HPDE6-E6E7 (cell line): Measurements from ENCODE around the gene USP6.
"Not testable (repeated sequence)": the region's sequence is repeated elsewhere in the genome, so short reads cannot be mapped to it uniquely, and the experiment has no call there.

Source experiments
- DNase-seq: peaks from one replicate; pipeline ENCODE4 v3.0.0; 2011; ENCODE audit warnings: missing footprints; ENCODE audit errors: extremely low spot score

The USP6 gene

GRCh38 chr17:5135726-5136579 lies 20.1 kb downstream of the USP6 start:
- no peak for DNase-seq

GRCh38 chr17:5136580-5137412 lies 21.0 kb downstream of the USP6 start:
- DNase-seq = not testable (repeated sequence)

DNA sequence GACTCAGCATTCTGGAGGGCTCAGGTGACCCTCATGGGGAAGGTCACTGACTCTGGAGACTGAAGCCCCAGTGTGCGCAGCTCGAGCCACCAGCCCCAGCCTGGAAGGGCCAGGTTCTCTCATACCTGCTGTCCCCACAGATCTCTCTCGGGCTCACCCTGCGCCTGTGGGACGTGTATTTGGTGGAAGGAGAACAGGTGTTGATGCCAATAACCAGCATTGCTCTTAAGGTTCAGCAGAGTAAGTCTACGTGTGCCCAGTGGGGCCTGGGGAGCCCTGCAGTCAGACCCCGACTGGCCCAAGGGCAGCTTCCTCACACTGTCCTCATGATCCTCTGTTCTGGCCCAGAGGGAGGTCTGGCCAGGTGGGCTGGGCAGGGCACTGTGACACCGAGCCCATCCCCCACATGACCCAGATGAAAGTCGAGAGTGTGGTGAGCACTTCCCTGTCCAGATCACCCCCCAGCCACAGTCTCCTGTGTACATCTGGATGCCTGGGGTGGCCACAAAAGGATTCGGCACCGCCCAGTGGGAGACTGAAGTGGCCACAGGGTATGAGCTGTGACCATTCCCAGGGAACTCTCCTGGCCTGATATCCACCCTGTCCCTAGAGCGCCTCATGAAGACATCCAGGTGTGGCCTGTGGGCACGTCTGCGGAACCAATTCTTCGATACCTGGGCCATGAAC lies 21.8 kb downstream of the USP6 start:
- DNase-seq = not testable (repeated sequence)

DNA sequence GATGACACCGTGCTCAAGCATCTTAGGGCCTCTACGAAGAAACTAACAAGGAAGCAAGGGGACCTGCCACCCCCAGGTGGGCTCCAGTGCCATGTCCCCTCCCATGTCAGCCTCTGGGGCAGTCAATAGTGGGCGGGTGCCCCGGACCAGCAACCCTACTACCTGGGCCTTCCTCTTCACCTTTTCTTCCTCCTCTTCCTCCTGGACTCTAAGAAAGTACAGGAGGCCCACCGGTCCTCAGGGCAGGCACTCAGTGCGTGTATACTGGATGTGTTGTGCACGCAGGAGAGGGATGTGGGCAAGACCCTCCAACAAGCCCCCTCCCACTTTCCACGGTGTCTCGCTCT lies 22.3 kb downstream of the USP6 start:
- DNase-seq = not testable (repeated sequence)

GRCh38 chr17:5138616-5139457 lies 23.0 kb downstream of the USP6 start:
- no peak for DNase-seq

DNA sequence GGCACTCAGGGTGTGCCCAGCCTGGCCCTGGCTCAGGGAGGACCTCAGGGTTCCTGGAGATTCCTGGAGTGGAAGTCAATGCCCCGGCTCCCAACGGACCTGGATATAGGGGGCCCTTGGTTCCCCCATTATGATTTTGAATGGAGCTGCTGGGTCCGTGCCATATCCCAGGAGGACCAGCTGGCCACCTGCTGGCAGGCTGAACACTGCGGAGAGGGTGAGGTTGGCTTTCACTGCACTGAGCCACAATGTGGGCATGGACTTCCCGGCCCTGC lies 23.6 kb downstream of the USP6 start:
- no peak for DNase-seq

- not testable (repeated sequence) for DNase-seq
Measured at GRCh38 chr17:5142877-5143276, 27.0 kb downstream of the USP6 start.

DNA sequence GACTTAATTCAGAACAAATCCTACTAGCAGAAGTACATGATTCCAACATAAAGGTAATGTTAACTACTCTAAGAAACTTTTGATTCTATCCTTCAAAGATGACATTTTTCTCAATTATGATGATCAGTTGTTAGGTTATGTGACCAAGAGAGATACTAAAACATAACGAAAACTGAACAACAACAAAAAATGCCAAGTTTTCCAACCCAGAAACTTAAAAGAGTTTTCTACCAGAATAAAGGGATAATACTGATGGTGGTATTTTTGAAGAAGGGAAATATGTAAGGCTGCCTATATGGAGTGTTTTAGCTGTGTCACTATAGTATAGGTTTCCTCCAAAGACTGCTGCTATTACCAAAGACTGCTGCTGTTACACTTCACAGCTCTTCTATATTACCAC lies 30.3 kb downstream of the USP6 start:
- DNase-seq = not testable (repeated sequence)

DNA sequence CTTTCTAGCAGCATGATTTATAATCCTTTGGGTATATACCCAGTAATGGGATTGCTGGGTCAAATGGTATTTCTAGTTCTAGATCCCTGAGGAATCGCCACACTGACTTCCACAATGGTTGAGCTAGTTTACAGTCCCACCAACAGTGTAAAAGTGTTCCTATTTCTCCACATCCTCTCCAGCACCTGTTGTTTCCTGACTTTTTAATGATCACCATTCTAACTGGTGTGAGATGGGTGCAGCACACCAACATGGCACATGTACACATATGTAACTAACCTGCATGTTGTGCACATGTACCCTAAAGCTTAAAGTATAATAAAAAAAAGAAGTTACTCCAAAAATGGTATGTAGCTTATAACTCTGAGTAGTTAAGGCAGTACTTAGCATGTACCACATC lies 44.9 kb downstream of the USP6 start:
- DNase-seq = not testable (repeated sequence)

DNA sequence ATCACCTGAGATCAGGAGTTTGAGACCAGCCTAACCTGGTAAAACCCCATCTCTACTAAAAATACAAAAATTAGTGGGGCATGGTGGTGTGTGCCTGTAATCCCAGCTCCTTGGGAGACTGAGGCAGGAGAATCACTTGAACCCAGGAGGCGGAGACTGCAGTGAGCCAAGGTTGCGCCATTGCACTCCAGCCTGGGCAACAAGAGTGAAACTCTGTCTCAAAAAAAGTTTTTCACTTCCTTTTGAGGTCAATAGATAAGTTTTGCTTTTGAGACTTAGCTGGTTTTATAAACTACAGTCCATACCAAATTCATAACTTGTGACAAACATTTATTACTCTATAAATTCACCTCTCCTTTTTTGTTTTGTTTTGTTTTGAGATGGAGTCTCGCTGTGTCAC lies 46.0 kb downstream of the USP6 start:
- not testable (repeated sequence) for DNase-seq

DNA sequence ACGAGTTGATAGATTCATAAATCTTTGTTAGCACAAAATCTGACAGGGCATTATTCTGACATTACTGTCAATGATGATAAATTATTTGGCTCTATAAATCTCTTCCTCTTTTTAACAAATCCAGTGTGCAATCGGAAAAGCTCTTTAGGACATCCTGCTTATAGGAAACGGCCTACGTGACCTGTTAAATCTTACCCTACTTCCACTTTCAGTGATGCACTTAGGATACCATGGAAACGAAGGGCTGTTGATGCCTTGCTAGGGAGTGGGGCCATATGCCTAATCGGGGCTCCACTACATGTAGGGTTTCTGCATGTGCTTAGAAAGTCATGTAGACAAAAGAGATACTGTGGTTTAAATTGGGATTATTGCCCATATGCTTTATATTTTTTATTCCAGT lies 48.6 kb downstream of the USP6 start:
- DNase-seq = no peak

DNA sequence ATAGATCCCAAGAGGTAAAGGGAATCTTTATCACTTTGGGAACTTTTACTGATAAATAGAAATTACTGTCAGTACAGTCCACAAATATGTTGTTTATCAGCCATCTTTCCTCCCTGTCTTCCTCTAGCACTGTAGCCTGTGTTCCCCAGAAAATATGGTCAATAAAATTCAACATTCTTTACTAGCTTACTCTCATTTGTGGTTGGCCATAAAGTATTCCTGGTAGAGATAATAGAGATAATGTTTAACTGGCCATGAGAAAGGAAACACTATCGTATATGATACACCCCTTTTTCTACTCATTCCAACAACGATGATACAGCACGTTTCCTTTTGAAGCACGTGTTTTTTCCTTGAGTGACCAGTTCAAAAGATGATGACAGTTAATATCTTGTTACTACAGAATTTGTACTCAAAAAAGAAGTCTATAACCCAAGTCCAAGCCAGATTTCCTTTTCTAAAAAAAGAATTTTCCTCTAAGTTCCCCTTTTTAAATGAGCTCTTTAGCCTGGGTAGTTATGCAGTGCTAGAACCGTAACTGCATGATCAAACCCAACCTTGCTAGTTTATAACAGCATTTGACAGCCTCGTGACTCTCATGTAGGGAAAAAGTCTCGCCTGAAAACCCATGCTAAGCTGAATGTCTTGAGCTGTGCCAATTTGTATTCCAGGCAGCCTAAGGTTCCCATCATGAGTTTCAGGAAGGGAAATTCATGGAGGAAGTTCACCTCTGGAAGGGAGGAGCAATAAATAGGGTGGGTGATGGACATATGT lies 50.1 kb downstream of the USP6 start:
- DNase-seq = not testable (repeated sequence)

- DNase-seq = not testable (repeated sequence)
Measured at GRCh38 chr17:5175027-5175426, 59.2 kb downstream of the USP6 start.

DNA sequence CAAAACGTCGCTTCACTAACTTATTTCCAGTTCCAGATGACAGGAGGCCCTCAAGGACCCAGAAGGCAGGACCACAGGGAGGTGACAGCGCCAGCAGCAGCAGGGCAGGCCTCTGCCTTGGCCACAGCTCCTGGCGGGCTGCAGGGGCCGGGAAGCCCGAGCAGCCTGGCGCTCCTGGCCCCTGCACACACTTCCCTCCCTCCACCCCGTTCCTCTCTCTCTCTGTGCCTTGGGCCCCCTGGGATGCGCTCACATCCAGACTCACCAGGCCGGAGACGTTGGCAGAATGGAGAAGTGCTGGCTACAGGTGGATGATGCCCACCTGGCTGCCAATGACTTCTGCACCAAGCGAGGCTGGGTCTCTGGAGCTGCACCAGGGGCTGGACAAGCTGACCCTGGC lies 63.2 kb downstream of the USP6 start:
- DNase-seq = no peak

DNA sequence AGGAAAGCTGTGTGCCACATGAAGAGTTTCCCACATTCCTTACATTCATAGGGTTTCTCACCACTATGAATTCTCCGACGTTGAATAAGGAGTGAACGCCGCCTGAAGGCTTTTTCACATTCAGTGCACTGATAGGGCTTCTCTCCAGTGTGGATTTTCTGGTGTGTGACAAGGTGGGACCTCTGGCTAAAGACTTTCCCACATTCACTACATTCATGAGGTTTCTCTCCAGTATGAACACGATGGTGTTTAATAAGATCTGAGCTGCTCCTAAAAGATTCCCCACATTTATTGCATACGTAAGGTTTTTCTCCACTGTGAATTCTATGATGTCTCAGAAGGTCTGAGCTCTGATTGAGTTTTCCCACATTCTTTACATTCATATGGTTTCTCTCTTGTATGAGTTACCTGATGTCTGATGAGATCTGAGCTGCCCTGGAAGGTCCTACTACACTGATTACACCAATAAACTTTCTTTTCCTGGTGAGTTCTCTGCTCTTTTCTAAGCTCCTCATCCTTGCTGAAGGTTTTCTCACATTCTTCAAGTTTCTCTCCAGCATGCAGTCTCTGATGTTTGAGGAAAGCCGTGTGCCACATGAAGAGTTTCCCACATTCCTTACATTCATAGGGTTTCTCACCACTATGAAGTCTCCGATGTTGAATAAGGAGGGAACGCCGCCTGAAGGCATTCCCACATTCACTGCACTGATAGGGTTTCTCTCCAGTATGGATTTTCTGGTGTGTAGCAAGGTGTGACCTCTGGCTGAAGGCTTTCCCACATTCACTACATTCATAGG lies 65.9 kb downstream of the USP6 start:
- no peak for DNase-seq

DNA sequence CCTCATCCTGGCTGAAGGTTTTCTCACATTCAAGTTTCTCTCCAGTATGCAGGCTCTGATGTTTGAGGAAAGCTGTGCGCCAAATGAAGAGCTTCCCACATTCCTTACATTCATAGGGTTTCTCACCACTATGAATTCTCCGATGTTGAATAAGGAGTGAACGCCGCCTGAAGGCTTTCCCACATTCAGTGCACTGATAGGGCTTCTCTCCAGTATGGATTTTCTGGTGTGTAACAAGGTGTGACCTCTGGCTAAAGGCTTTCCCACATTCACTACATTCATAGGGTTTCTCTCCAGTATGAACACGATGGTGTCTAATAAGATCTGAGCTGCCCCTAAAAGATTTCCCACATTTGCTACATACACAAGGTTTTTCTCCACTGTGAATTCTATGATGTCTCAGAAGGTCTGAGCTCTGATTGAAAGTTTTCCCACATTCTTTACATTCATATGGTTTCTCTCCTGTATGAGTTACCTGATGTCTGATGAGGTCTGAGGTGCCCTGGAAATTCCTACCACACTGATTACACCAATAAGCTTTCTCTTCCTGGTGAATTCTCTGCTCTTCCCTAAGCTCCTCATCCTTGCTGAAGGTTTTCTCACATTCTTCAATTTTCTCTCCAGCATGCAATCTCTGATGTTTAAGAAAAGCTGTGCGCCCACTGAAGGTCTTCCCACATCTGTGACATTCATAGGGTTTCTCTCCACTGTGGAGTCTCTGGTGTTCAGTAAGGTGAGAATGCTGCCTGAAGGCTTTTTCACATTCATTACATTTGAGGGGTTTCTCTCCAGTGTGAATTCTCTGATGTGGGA lies 67.0 kb downstream of the USP6 start:
- no peak for DNase-seq

DNA sequence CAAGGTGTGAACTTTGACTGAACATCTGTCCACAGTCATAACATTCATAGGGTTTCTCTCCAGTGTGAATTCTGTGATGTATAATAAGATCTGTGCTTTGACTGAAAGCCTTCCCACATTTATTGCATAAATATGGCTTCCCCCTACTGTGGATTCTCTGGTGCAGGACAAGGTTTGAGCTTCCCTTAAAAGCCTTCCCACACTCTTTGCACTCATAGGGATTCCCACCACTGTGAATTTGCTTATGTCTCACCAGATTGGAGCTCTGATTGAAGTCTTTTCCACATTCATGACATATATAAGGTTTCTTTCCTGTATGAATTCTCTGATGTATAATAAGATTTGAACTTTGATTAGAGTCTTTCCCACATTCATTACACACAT lies 67.6 kb downstream of the USP6 start:
- DNase-seq = no peak

- DNase-seq = no peak
Measured at GRCh38 chr17:5184288-5184687, 68.5 kb downstream of the USP6 start.
